DND-41 (cell line): ENCODE measurements around the gene CAMKMT.

Experiments
- CTCF ChIP-seq: IDR thresholded peaks from 2 replicates; pipeline ENCODE4 v1.5.1; 2012; ENCODE audit warnings: borderline replicate concordance, low read length, moderate library complexity, mild to moderate bottlenecking; ENCODE audit not compliant: poor library complexity, severe bottlenecking; ENCODE audit errors: extremely low read depth
- EZH2 ChIP-seq: IDR thresholded peaks from 3 replicates; pipeline ENCODE4 v1.6.1; 2012; ENCODE audit warnings: borderline replicate concordance, low read depth, mild to moderate bottlenecking, moderate library complexity, low read length, inconsistent platforms; ENCODE audit not compliant: severe bottlenecking

GRCh38 chr2:44569491-44569890 is 207.7 kb downstream of the CAMKMT start:
- TF ChIP-seq EZH2 = no peak
- no peak for TF ChIP-seq CTCF
